Loucy (cell line): ENCODE measurements around the gene SERGEF.

ENCODE experiments used
- CTCF ChIP-seq: fragments of 200-600 bp; sonication (generic); conservative IDR thresholded peaks from 2 replicates; pipeline ENCODE4 v1.5.1; 2014; ENCODE audit warnings: mild to moderate bottlenecking, antibody characterized with exemption, low read length
- EZH2phosphoT487 ChIP-seq: fragments of 200-600 bp; IDR thresholded peaks from 2 replicates; pipeline ENCODE4 v1.6.1; 2018; ENCODE audit warnings: antibody characterized with exemption, mild to moderate bottlenecking, moderate library complexity, borderline replicate concordance

- TF ChIP-seq CTCF (no peak), EZH2phosphoT487 (no peak)
Observed at GRCh38 chr11:17738151-17738973, 274.5 kb downstream of the SERGEF start.
